Measurements from ENCODE around the gene SEC14L2. TPM values are rescaled to one million over a fixed set of nuclear protein-coding genes. Genes with fewer than 3 reads are reported as not detected.

SEC14L2 gene
- total RNA-seq, 4 donors from 2014 or later: 0.38 to 4.4 (median 3.0) TPM

DNA sequence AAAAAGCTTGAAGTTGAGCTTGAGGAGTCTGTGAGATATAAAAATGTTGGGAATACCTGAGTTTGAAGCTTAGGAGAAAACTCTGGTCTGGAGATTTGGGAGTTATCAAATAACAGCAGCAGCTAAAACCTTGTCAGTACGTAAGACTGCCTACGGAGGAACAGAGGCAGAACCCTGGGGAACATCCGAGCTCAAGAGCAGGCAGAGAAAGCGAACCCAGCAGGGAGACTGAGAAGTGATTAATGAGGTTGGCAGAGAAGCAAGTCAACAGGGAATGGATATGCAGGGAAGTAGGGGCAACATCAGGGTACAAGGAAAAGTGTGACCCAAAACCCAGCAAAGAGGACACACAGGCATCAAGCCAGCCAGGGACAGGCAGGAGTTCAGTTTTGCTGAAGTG is 16.2 kb downstream of the SEC14L2 start:
- TF ChIP-seq, protein P1, sequence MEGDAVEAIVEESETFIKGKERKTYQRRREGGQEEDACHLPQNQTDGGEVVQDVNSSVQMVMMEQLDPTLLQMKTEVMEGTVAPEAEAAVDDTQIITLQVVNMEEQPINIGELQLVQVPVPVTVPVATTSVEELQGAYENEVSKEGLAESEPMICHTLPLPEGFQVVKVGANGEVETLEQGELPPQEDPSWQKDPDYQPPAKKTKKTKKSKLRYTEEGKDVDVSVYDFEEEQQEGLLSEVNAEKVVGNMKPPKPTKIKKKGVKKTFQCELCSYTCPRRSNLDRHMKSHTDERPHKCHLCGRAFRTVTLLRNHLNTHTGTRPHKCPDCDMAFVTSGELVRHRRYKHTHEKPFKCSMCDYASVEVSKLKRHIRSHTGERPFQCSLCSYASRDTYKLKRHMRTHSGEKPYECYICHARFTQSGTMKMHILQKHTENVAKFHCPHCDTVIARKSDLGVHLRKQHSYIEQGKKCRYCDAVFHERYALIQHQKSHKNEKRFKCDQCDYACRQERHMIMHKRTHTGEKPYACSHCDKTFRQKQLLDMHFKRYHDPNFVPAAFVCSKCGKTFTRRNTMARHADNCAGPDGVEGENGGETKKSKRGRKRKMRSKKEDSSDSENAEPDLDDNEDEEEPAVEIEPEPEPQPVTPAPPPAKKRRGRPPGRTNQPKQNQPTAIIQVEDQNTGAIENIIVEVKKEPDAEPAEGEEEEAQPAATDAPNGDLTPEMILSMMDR (IDR thresholded peaks at IDR 0.05; ENCODE audit: low read depth): no peak

DNA sequence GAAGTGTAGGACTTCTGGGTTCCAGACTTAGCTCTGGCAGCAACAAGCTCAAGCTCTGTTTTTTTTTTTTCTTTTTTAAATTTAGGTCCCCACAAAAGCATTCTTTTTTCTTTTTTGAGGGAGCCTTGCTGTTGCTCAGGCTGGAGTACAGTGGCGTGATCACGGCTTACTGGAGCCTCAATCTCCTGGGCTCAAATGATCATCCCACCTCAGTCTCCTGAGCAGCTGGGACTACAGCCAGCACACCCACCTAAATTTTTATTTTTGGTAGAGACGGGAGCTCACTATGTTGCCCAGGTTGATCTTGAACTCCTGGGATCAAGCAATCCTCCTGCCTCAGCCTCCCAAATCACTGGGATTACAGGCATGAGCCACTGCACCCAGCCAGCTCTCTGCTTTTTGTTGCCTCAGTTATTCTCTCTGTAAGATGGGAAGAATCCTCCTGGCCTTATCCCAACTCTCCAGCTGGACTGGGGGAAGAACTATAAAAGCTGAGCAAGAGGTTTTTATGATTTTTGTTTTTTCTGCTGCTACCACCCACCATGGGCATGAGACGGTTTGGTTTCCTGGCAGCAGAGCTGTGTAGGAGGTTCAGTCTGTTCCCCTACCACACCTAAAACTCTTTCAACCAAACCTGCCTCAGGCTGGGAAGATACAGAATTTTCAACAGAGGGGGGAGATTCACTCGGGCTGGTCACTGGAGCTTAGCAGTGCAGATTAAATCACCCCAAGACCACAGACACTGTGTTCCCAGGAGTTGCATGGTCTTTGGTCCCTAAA is 17.1 kb downstream of the SEC14L2 start:
- TF ChIP-seq, protein P1 (IDR thresholded peaks at IDR 0.05; ENCODE audit: low read depth): no peak

DNA sequence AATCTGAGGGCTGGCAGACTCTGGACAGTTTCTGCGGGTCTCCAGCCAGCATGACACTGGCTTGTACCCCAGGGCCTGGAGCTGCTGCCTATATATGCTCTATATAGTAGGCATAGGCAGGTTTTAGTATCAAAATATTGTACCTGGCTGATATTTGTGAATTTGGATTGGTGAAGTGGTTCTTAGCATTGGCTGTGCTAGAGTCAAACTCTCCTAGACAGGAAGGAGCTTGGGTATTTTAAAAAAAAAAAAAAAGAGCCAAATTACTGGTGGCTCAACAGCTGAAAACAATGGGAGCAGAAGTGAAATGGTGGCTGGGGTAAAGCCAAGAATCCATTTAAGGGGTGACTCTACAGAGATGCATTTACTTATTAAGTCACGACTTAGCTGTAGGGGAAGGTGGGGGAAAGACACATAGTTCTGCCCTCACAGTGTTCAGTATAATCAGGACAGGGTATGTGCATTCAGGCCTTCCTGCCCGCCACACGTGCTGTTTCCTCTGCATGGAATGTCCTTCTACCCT is 17.8 kb downstream of the SEC14L2 start:
- TF ChIP-seq, protein P1 (IDR thresholded peaks at IDR 0.05; ENCODE audit: low read depth): no peak

DNA sequence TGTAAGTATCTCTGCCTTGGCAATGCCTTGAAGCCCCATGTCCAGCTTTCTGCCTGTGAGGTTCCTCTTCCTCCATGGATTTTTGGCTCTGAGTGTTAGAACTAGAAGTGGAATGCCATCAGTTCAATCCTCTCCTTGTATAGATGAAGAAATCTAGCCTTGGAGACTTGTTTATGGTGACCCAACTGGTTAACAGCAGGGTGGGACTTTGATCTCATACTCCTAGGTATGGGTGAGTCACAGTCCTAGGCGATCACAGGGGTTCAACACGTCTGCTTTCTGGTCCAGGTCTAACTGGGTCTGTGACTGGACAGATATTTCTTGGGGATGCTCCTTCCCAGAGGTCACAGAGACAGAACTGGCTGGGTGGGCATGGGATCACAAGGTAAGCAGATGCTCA is 19.6 kb downstream of the SEC14L2 start:
- TF ChIP-seq, protein P1 (IDR thresholded peaks at IDR 0.05; ENCODE audit: low read depth): no peak

DNA sequence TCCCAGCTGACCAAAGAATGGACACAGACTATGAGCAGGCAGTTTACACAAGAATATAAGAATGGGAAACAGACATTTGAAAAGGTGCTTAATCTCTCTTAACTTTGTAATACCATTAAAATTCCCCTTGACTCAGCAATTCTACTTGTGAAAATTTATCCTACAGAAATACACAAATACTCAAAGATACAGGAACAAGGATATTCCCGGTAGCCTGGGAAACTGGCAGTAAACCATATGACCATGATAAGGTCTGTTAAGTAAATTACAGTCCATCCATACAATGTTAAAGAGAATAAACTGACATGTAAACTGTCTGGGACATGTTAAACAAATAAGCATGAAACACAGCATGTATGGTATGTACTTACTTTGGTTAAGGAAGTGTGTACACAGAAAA is 20.0 kb downstream of the SEC14L2 start:
- TF ChIP-seq, protein P1 (IDR thresholded peaks at IDR 0.05; ENCODE audit: low read depth): no peak

DNA sequence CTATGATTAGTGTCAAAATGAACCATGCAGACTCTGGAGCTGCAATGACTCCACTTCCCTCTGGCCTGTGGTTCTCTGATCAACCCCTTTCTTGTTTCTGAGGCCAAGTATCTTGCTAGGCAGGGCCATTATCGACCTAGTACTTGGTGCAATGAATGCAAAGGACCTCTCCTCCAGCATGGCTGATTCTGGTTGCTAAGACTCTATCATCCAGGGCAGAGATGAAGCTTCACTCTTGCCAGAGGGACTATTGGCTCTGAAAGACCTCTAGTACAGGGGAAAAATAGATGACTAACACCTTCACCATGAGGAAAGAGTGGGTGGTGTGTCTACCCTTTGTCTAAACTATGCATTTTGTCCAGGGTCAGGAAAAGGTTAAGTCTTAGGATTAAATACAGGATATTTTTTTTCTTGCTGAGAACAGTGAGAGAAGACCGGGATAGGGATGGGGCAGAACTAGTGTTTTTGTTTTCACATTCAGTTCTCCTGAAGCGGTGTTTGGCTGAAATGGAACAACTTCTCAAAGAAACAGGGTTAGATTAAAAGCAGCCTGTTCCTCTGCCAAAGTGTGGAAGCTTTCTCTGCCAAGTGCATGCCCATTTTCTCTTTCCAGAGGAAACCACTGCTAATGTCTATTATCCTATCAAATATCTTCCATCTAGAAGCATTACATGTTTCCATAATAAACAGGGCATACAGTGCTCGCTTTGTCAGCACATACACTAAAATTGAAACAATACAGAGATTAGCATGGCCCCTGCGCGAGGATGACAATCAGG is 23.7 kb downstream of the SEC14L2 start:
- TF ChIP-seq, protein P1 (IDR thresholded peaks at IDR 0.05; ENCODE audit: low read depth): no peak

Measured in subcutaneous adipose tissue (tissue), 4 donors.